PC-3 (cell line): ENCODE results near the gene SLC25A21. TPM values are rescaled to one million over a fixed set of nuclear protein-coding genes. Genes with fewer than 3 reads are reported as not detected.

Experiments used
- ATAC-seq: fragments of 200-7000 bp; cut with Tn5 transposase; 2 replicates; pipeline ENCODE4 v1.9.1; 2020; ENCODE audit warnings: mild to moderate bottlenecking, moderate library complexity
- BruUV-seq: library from RNA; stranded (reverse); fragments of 400-500 nt; replicated peaks from 2 replicates; lab custom pipeline; 2021; lab: Mats Ljungman, UMichigan
- CTCF ChIA-PET: fragments of 300-600 bp; sonication (Branson Sonifier 250); formaldehyde crosslinking; loops from one replicate; lab custom pipeline; 2022; ENCODE audit warnings: antibody characterized with exemption; lab: Charles Lee
- POLR2A ChIA-PET: fragments of 300-600 bp; sonication (Branson Sonifier 250); formaldehyde crosslinking; loops from one replicate; lab custom pipeline; 2022; ENCODE audit warnings: antibody characterized with exemption; ENCODE audit not compliant: unreplicated experiment; lab: Charles Lee
- DNase-seq: peaks from one replicate; pipeline ENCODE4 v3.0.0-alpha.2; 2015
- H2AFZ ChIP-seq: fragments of 300-600 bp; sonication (generic); 2 replicates; pipeline ENCODE4 v1.6.0; 2016; ENCODE audit warnings: antibody characterized with exemption, low read length
- H3F3A ChIP-seq: fragments of 300-600 bp; sonication (generic); one replicate; pipeline ENCODE4 v1.6.0; 2017; ENCODE audit warnings: antibody characterized with exemption, low read length, control low read depth, mild to moderate bottlenecking; ENCODE audit not compliant: unreplicated experiment
- H3K27ac ChIP-seq: fragments of 300-600 bp; sonication (generic); 2 replicates; pipeline ENCODE4 v1.5.1; 2016; ENCODE audit warnings: mild to moderate bottlenecking, low read length
- H3K27me3 ChIP-seq: fragments of 300-600 bp; sonication (generic); 2 replicates; pipeline ENCODE4 v1.6.1; 2016; ENCODE audit warnings: low read length, mixed read lengths
- H3K36me3 ChIP-seq: fragments of 300-600 bp; sonication (generic); 2 replicates; pipeline ENCODE4 v1.6.1; 2016; ENCODE audit warnings: low read depth, mixed run types, low read length, mixed read lengths
- H3K4me1 ChIP-seq: fragments of 300-600 bp; sonication (generic); 2 replicates; pipeline ENCODE4 v1.5.1; 2016; ENCODE audit warnings: low read length; ENCODE audit not compliant: insufficient read depth
- H3K4me2 ChIP-seq: fragments of 300-600 bp; sonication (generic); 2 replicates; pipeline ENCODE4 v1.6.0; 2016; ENCODE audit warnings: low read length
- H3K4me3 ChIP-seq: fragments of 300-600 bp; sonication (generic); 2 replicates; pipeline ENCODE4 v1.5.1; 2016; ENCODE audit warnings: mild to moderate bottlenecking, low read length, mixed read lengths
- H3K79me2 ChIP-seq: fragments of 300-600 bp; sonication (generic); 2 replicates; pipeline ENCODE4 v1.6.1; 2017; ENCODE audit warnings: low read length, mixed read lengths
- H3K9ac ChIP-seq: fragments of 300-600 bp; sonication (generic); 2 replicates; pipeline ENCODE4 v1.6.0; 2016; ENCODE audit warnings: mild to moderate bottlenecking, low read length
- H3K9me2 ChIP-seq: fragments of 300-600 bp; sonication (generic); replicated peaks from 2 replicates; pipeline ENCODE4 v1.6.1; 2016; ENCODE audit warnings: mixed run types, low read length, mixed read lengths
- H3K9me3 ChIP-seq: fragments of 300-600 bp; sonication (generic); 2 replicates; pipeline ENCODE4 v1.6.1; 2016; ENCODE audit warnings: low read length, mixed read lengths
- H4K20me1 ChIP-seq: fragments of 300-600 bp; sonication (generic); 2 replicates; pipeline ENCODE4 v1.6.1; 2016; ENCODE audit warnings: low read length, mixed read lengths
- CTCF ChIP-seq: fragments of 300-600 bp; sonication (generic); conservative IDR thresholded peaks from 2 replicates; pipeline ENCODE4 v1.5.1; 2017; ENCODE audit warnings: antibody characterized with exemption, low read depth, mild to moderate bottlenecking, low read length
- EZH2 ChIP-seq: fragments of 300-600 bp; sonication (generic); IDR thresholded peaks from one replicate; pipeline ENCODE4 v1.6.1; 2017; ENCODE audit warnings: antibody characterized with exemption, mild to moderate bottlenecking, low read length; ENCODE audit not compliant: unreplicated experiment
- EZH2phosphoT487 ChIP-seq: fragments of 300-600 bp; sonication (generic); IDR thresholded peaks from 2 replicates; pipeline ENCODE4 v1.6.1; 2018; ENCODE audit warnings: mild to moderate bottlenecking, antibody characterized with exemption, low read length, borderline replicate concordance
- intact Hi-C: fragments of 100-400 bp; cut with micrococcal nuclease; formaldehyde crosslinking; loops from 2 replicates; pipeline ENCODE4 v1.9.0; 2023
- total RNA-seq: library from RNA; depleted of rRNA; stranded (reverse); fragments of >200 nt; gene quantifications from 2 replicates; pipeline ENCODE4 v1.2.3, GENCODE V29; 2014

The SLC25A21 gene
- total RNA-seq, 1 experiment from 2014 or later, result 0.87 TPM

- Histone ChIP-seq H3K9me3 (no peaks in the 10 kb centered on the region), H3F3A (no peaks in the 10 kb centered on the region), H3K27ac (no peak overlapping the region), H3K9me2 (no peaks in the 10 kb centered on the region), H3K4me1 (peaks cover 18% of the 10 kb centered on the region), H3K79me2 (no peaks in the 10 kb centered on the region), H3K36me3 (no peaks in the 10 kb centered on the region), H3K4me2 (peak overlapping the region; percentile 82), H4K20me1 (no peaks in the 10 kb centered on the region), H2AFZ (peak overlapping the region; percentile 77), H3K4me3 (peak overlapping the region; percentile 60), H3K27me3 (no peaks in the 10 kb centered on the region), H3K9ac (no peak overlapping the region)
- peak; percentile 39 for ATAC-seq
- ChIA-PET CTCF (interaction anchor here (0.6 kb wide), 2 partner anchors 74 to 461 kb away, joined by 3 to 5 read pairs; no protein-coding TSS in a partner anchor), POLR2A (no interaction called here)
- DNase-seq, result peak; percentile 77
- TSS peak; percentile 33 for BruUV-seq
- TF ChIP-seq EZH2, result no peak
- TF ChIP-seq EZH2phosphoT487, result no peak
- TF ChIP-seq CTCF, result peak; percentile 74
- intact Hi-C loops, result loop anchor here (2.0 kb wide), 1 partner anchor 461 kb away; no protein-coding TSS in a partner anchor
These were observed 516.3 kb downstream of the SLC25A21 start for GRCh38 chr14:36655963-36656686.

- no peaks in the 10 kb centered on the region for H3K9me3 ChIP-seq
- H4K20me1 ChIP-seq, result no peaks in the 10 kb centered on the region
- no peaks in the 10 kb centered on the region for H3K27me3 ChIP-seq
- H3K4me1 ChIP-seq, result peaks cover 16% of the 10 kb centered on the region
- intact Hi-C loops, result no loop called here
- DNase-seq (no peak), ATAC-seq (no peak)
- no peaks in the 10 kb centered on the region for H3K36me3 ChIP-seq
- CTCF ChIA-PET, result no interaction called here
- BruUV-seq, result no TSS peak
- no peaks in the 10 kb centered on the region for H3K9me2 ChIP-seq
- peak overlapping the region; percentile 77; the same call in 1 of the 2 replicates for H2AFZ ChIP-seq
- H3K9ac ChIP-seq, result no peak overlapping the region
- H3K79me2 ChIP-seq, result no peaks in the 10 kb centered on the region
- POLR2A ChIA-PET, result no interaction called here
- H3K27ac ChIP-seq, result no peak overlapping the region
- H3F3A ChIP-seq, result no peaks in the 10 kb centered on the region
- TF ChIP-seq EZH2 (no peak), EZH2phosphoT487 (no peak), CTCF (no peak)
- H3K4me3 ChIP-seq, result peak overlapping the region; percentile 60; the same call in 1 of the 2 replicates
- H3K4me2 ChIP-seq, result peak overlapping the region; percentile 82
These were observed 516.8 kb downstream of the SLC25A21 start for GRCh38 chr14:36655571-36655962.

GRCh38 chr14:36654794-36655381 lies 517.5 kb downstream of the SLC25A21 start:
- no peaks in the 10 kb centered on the region for H3K27me3 ChIP-seq
- H3K79me2 ChIP-seq, result no peaks in the 10 kb centered on the region
- ATAC-seq, result no peak
- intact Hi-C loops, result loop anchor here (5.0 kb wide), 1 partner anchor 577 kb away; no protein-coding TSS in a partner anchor
- no peak overlapping the region for H2AFZ ChIP-seq
- no peaks in the 10 kb centered on the region for H4K20me1 ChIP-seq
- DNase-seq, result no peak
- no peaks in the 10 kb centered on the region for H3F3A ChIP-seq
- peaks cover 16% of the 10 kb centered on the region for H3K4me1 ChIP-seq
- H3K9me3 ChIP-seq, result no peaks in the 10 kb centered on the region
- no peaks in the 10 kb centered on the region for H3K36me3 ChIP-seq
- POLR2A ChIA-PET, result interaction anchor here (0.6 kb wide), 1 partner anchor 1035 kb away, joined by 3 read pairs; no protein-coding TSS in a partner anchor
- CTCF ChIA-PET, result no interaction called here
- no peak overlapping the region for H3K4me2 ChIP-seq
- H3K9me2 ChIP-seq, result no peaks in the 10 kb centered on the region
- no peak overlapping the region for H3K27ac ChIP-seq
- BruUV-seq, result no TSS peak
- no peak overlapping the region for H3K9ac ChIP-seq
- no peak overlapping the region for H3K4me3 ChIP-seq
- no peak for TF ChIP-seq CTCF
